Measurements from ENCODE around the gene SLC25A27. TPM values are rescaled to one million over a fixed set of nuclear protein-coding genes. Genes with fewer than 3 reads are reported as not detected.

SLC25A27 gene
- total and polyA plus RNA-seq, 9 of the 15 experiments (the other 6 are each of a cell fraction or from before 2014, with no cell fraction given) = not detected

- no peaks in the 10 kb centered on the region for H3K79me2 ChIP-seq (ENCODE audit: control insufficient read depth, insufficient read depth, low read length)
- no peak overlapping the region for H3K27ac ChIP-seq (ENCODE audit: extremely low read depth, low read depth, low read length)
- no peak overlapping the region for H2AFZ ChIP-seq (ENCODE audit: low read depth, low read length)
- DNase-seq (ENCODE audit: extremely low read depth in 1 of 4, low spot score in 3 of 4) (no peak), FAIRE-seq (no peak), ATAC-seq (no peak)
- in situ Hi-C loops (cut with MboI) (no loop called here), intact Hi-C loops (cut with micrococcal nuclease) (loop anchor here (5.0 to 10.0 kb wide), 2 partner anchors 366 to 406 kb away; no protein-coding TSS in a partner anchor)
- no peak overlapping the region for H3K4me2 ChIP-seq (ENCODE audit: insufficient read depth, low read length)
- WGBS (ENCODE audit: insufficient coverage, low coverage, missing lambda C conversion rate) = 0% methylated on average over 1 of the region's 1 CpG
- no peak overlapping the region for H3K4me3 ChIP-seq
- POLR2A ChIA-PET = no interaction called here
- CTCF ChIA-PET (ENCODE audit: low intra/inter-chr PET ratio) = no interaction called here
- BruUV-seq (replicated peaks) = no TSS peak
- no peak overlapping the region for H3K9ac ChIP-seq (ENCODE audit: insufficient read depth in 1 of 2, low read depth in 2 of 2, low read length in 2 of 2)
- no peaks in the 10 kb centered on the region for H4K20me1 ChIP-seq (replicated peaks; ENCODE audit: control insufficient read depth, insufficient read depth, low read length)
- no peaks in the 10 kb centered on the region for H3K27me3 ChIP-seq (ENCODE audit: control insufficient read depth in 2 of 2, insufficient read depth in 2 of 2, low read length in 2 of 2)
- no peaks in the 10 kb centered on the region for H3K36me3 ChIP-seq (ENCODE audit: control insufficient read depth, insufficient read depth, low read length)
- no peaks in the 10 kb centered on the region for H3K4me1 ChIP-seq (replicated peaks in 1 of 2; ENCODE audit: control insufficient read depth in 2 of 2, insufficient read depth in 2 of 2, low read length in 2 of 2)
- H3K9me3 ChIP-seq (replicated peaks; ENCODE audit: control insufficient read depth, insufficient read depth, low read depth, low read length) = no peaks in the 10 kb centered on the region
- H3K9me1 ChIP-seq (ENCODE audit: control insufficient read depth, insufficient read depth, low read length) = no peaks in the 10 kb centered on the region
- TF ChIP-seq ELF2 (CRISPR knock-in tag; IDR thresholded peaks at IDR 0.05) (no peak), CHD2 (IDR thresholded peaks at IDR 0.05; ENCODE audit: low read depth, low read length) (no peak), MED1 (CRISPR knock-in tag; IDR thresholded peaks at IDR 0.05; ENCODE audit: borderline replicate concordance) (no peak), POLR3A (IDR thresholded peaks at IDR 0.05; ENCODE audit: borderline replicate concordance, extremely low read depth, insufficient read depth, insufficient read length) (no peak), TRIM28 (IDR thresholded peaks at IDR 0.05) (no peak), SLC30A9 (CRISPR knock-in tag; IDR thresholded peaks at IDR 0.05) (no peak), RBBP5 (IDR thresholded peaks at IDR 0.05; ENCODE audit: borderline replicate concordance, insufficient read depth, low read length, poor library complexity, severe bottlenecking) (no peak)
- TF ChIP-seq, protein P1, sequence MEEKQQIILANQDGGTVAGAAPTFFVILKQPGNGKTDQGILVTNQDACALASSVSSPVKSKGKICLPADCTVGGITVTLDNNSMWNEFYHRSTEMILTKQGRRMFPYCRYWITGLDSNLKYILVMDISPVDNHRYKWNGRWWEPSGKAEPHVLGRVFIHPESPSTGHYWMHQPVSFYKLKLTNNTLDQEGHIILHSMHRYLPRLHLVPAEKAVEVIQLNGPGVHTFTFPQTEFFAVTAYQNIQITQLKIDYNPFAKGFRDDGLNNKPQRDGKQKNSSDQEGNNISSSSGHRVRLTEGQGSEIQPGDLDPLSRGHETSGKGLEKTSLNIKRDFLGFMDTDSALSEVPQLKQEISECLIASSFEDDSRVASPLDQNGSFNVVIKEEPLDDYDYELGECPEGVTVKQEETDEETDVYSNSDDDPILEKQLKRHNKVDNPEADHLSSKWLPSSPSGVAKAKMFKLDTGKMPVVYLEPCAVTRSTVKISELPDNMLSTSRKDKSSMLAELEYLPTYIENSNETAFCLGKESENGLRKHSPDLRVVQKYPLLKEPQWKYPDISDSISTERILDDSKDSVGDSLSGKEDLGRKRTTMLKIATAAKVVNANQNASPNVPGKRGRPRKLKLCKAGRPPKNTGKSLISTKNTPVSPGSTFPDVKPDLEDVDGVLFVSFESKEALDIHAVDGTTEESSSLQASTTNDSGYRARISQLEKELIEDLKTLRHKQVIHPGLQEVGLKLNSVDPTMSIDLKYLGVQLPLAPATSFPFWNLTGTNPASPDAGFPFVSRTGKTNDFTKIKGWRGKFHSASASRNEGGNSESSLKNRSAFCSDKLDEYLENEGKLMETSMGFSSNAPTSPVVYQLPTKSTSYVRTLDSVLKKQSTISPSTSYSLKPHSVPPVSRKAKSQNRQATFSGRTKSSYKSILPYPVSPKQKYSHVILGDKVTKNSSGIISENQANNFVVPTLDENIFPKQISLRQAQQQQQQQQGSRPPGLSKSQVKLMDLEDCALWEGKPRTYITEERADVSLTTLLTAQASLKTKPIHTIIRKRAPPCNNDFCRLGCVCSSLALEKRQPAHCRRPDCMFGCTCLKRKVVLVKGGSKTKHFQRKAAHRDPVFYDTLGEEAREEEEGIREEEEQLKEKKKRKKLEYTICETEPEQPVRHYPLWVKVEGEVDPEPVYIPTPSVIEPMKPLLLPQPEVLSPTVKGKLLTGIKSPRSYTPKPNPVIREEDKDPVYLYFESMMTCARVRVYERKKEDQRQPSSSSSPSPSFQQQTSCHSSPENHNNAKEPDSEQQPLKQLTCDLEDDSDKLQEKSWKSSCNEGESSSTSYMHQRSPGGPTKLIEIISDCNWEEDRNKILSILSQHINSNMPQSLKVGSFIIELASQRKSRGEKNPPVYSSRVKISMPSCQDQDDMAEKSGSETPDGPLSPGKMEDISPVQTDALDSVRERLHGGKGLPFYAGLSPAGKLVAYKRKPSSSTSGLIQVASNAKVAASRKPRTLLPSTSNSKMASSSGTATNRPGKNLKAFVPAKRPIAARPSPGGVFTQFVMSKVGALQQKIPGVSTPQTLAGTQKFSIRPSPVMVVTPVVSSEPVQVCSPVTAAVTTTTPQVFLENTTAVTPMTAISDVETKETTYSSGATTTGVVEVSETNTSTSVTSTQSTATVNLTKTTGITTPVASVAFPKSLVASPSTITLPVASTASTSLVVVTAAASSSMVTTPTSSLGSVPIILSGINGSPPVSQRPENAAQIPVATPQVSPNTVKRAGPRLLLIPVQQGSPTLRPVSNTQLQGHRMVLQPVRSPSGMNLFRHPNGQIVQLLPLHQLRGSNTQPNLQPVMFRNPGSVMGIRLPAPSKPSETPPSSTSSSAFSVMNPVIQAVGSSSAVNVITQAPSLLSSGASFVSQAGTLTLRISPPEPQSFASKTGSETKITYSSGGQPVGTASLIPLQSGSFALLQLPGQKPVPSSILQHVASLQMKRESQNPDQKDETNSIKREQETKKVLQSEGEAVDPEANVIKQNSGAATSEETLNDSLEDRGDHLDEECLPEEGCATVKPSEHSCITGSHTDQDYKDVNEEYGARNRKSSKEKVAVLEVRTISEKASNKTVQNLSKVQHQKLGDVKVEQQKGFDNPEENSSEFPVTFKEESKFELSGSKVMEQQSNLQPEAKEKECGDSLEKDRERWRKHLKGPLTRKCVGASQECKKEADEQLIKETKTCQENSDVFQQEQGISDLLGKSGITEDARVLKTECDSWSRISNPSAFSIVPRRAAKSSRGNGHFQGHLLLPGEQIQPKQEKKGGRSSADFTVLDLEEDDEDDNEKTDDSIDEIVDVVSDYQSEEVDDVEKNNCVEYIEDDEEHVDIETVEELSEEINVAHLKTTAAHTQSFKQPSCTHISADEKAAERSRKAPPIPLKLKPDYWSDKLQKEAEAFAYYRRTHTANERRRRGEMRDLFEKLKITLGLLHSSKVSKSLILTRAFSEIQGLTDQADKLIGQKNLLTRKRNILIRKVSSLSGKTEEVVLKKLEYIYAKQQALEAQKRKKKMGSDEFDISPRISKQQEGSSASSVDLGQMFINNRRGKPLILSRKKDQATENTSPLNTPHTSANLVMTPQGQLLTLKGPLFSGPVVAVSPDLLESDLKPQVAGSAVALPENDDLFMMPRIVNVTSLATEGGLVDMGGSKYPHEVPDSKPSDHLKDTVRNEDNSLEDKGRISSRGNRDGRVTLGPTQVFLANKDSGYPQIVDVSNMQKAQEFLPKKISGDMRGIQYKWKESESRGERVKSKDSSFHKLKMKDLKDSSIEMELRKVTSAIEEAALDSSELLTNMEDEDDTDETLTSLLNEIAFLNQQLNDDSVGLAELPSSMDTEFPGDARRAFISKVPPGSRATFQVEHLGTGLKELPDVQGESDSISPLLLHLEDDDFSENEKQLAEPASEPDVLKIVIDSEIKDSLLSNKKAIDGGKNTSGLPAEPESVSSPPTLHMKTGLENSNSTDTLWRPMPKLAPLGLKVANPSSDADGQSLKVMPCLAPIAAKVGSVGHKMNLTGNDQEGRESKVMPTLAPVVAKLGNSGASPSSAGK (IDR thresholded peaks at IDR 0.05) = no peak
- TF ChIP-seq, protein P2, sequence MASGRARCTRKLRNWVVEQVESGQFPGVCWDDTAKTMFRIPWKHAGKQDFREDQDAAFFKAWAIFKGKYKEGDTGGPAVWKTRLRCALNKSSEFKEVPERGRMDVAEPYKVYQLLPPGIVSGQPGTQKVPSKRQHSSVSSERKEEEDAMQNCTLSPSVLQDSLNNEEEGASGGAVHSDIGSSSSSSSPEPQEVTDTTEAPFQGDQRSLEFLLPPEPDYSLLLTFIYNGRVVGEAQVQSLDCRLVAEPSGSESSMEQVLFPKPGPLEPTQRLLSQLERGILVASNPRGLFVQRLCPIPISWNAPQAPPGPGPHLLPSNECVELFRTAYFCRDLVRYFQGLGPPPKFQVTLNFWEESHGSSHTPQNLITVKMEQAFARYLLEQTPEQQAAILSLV (tag; IDR thresholded peaks at IDR 0.05) = no peak
- TF ChIP-seq, protein P3, sequence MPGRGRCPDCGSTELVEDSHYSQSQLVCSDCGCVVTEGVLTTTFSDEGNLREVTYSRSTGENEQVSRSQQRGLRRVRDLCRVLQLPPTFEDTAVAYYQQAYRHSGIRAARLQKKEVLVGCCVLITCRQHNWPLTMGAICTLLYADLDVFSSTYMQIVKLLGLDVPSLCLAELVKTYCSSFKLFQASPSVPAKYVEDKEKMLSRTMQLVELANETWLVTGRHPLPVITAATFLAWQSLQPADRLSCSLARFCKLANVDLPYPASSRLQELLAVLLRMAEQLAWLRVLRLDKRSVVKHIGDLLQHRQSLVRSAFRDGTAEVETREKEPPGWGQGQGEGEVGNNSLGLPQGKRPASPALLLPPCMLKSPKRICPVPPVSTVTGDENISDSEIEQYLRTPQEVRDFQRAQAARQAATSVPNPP (IDR thresholded peaks at IDR 0.05; ENCODE audit: borderline replicate concordance, insufficient read depth, insufficient read length) = no peak
Observed at GRCh38 chr6:46628498-46628897, 24.3 kb upstream of the SLC25A27 start.
